ENCODE measurements around the gene THUMPD3.

- TF ChIP-seq POLR2A (IDR thresholded peaks at IDR 0.05) (no peak), CTCF (IDR thresholded peaks at IDR 0.05) (no peak)
Observed at GRCh38 chr3:9428411-9428810, 65.6 kb downstream of the THUMPD3 start.

Measured in breast epithelium (tissue), 3 donors.